Nucleus accumbens (tissue), 56 donors: ENCODE data around the gene CFAP299.

Experiments used
- DNase-seq, 56 donors: peaks; one replicate each; lab custom pipeline; 2025; lab: John Stamatoyannopoulos, UW

Gene CFAP299

DNA sequence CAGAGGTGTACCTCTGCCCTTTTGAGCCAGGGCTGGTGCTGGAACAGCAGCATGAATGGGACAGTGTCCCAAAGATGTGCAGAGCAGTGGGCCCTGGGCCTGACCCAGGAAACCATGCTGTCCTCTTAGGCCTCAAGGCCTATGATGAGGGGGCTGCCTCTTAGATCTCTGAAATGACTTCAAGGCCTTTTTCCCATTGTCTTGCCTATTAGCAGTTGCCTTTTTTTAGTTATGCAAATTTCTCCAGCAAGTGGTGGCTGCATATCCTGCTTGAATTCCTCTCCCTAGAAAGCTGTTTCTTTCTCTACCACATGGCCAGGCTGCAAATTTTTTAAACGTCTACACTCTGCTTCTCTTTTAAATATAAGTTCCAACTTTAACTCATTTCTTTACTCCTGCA, 160.3 kb downstream of the CFAP299 start:
- no peak for DNase-seq

DNA sequence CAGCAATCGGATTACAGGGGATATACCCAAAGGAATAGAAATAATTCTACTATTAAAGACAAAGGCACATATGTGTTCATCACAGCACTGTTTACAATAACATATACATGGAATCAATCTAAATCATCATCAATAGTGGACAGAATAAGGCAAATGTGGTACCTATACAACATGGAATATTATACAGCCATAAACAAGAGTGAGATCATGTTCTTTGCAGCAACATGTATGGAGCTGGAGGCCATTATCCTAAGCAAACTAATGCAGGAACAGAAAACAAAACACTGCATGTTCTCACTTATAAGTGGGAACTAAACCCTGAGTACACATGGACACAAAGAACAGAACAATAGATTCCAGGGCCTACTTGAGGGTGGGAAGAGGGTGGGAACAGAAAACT, 163.2 kb downstream of the CFAP299 start:
- DNase-seq, result no peak

DNA sequence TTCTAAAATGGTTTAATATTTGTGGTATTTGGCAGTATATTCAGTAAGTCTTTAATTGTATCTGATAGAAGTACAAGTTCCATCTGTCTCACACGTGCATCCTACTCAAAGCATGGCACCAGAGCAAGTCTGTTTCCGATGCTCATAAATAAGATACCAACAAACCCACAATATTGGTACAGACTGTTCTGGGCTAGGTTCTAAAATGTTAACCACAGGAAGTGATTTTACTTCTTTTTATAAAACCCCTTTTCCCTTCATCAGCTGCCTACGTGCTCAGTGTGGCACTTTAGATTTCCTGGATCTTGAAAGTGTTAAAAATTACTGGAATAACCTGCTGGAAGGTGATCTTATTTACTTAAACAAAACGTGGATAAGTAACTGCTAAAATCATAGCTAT, 165.1 kb downstream of the CFAP299 start:
- DNase-seq, result no peak

DNA sequence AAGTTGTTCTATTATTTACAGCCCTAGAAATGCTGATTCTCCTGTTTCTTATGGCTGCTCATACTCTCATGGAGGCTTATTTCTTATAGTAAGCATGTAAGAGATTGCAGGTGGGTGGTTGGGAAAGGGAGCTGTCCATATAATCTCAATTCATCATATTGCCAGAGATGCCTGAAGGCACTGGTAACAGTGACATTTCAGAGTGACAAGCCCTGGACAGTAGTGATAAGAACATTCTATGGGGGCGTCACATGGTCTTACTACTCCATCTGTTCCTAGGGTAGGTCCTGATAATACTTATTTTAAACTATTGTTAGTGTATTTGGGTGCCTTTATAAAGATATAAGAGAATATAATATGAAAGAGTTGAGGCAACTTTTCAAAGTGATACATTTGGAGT, 171.5 kb downstream of the CFAP299 start:
- no peak for DNase-seq

DNA sequence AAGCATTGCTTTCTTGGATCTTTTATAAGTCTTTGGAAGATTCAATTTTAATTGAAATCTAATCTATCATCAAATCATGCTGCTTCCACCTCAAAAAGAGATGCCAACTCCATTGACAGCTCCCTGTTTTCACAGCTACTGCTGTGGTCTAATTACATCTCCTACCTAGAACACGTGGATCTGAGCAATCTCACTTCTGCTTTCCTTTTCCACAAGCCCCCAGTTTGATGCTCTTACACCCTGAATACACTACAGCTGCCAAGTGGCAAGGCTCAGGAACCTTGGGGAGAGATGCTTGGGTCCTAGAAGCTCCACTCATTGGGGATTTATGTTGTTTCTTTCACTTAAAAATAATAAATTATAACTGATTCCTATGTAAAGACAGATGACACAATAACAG, 172.0 kb downstream of the CFAP299 start:
- no peak for DNase-seq

DNA sequence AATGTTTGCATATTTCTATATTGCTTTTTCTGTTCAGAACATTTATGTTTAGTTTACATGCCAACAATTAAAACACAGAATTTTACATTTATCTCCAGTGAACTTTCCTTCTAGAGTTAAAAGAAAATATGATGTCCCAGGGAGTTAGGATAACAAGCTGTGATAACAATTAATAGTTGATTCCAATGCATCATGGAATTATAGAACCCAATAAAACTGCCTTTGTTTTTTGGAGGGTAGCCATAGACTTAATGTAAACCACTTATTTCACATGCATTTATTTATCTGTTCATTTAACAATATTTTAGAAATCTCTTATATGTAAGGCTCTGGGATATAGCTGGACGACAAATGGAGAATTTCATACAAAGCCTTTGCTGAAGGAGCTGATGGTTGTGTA, 180.0 kb downstream of the CFAP299 start:
- no peak for DNase-seq

DNA sequence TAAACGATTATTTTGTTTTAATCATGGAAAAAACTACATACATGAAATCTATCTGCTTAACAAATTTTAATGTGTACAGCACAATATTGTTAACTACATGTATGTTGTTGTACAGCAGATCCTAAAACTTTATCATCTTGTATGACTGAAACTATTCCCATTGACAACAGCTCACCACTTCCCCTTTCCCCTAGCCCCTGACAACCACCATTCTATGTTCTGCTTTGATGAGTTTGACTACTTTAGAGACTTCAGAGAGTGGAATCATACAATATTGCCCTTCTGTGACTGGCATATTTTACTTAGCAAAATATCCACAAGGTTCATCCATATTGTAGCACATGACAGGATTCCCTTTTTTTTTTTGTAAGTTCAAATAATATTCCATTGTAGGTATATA, 185.9 kb downstream of the CFAP299 start:
- DNase-seq, result no peak

DNA sequence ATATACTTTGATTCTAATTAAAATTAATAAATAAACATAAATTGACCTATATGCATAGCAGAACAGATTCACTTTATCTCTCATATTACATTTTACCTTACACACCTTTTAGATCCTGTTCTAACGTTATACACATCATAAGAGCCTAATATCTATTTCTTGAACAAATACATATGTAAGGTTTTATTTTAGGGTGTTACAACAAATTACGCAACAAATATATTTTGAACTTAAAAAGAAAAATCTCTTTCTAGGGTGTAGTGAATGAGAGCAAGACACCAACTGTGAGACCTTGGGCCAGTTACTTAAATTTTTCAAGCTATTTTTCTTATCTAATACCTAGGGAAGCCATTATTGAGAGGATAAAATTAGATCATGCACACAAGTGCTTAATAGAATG, 191.2 kb downstream of the CFAP299 start:
- no peak for DNase-seq

DNA sequence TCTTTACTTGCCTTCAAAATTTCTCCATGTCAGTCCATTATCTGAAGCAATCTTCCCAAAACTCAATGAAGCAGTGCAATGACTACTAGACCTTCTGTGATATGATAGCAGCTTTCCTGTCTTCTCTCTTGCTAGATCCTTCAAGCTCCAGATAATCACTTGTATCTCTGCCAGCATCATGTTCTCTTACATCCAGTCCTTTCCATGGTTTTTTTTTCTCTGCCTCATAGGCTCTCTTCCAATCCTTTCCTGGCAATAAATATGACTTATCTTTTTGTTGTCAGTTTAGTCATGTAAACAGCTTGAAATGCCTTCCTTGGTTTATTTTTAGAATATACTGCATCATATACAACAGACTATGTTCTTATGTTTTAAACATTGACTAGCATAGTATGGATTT, 193.5 kb downstream of the CFAP299 start:
- no peak for DNase-seq

DNA sequence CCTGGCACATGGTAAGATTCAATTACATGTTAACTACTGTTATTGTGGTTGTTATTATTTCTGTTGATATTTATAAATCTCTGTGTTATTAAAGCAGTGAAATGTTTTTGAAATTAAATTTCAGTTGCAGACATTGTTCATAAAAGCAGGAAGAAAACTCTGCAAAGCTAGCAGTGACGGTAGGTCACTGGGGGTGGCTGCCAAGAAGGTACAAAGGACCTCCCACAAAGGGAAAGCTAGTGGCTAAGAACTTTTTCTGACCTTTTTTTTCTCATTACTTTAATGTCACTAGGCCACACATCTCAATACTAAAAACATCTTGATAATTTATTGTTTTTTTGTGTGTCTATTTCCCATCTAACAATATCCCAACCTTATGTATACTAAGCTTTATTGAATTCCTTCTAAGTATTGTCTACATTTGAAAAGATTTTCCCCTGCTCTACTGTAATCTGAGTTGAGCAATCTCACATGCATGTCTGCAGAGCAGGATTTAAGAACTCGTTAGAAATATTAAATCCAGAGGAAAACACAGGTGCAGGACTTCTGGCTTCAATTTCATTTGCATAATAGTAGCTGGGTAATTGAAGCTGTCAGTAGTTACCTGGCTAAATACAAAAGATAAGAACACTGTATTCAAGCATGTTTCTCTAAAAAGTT, 197.3 kb downstream of the CFAP299 start:
- no peak for DNase-seq

DNA sequence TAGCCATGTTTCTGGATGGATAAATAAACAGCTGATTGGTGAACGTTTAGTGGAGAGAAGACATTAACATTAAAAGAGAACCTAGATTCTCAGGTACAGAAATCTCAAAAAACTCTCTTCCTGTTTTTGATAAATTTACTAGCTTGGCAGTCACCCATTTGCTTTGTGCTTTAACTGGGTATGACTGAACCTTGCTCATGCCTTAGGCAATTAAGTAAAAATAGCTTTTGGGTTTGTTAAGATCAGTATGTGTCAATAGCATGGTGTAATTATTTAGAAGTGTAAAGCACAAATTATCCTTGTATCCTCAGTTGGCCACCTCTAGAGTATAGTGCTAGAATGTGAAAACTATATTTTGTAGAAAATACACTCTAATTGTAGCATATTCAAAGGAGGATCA, 200.0 kb downstream of the CFAP299 start:
- no peak for DNase-seq

DNA sequence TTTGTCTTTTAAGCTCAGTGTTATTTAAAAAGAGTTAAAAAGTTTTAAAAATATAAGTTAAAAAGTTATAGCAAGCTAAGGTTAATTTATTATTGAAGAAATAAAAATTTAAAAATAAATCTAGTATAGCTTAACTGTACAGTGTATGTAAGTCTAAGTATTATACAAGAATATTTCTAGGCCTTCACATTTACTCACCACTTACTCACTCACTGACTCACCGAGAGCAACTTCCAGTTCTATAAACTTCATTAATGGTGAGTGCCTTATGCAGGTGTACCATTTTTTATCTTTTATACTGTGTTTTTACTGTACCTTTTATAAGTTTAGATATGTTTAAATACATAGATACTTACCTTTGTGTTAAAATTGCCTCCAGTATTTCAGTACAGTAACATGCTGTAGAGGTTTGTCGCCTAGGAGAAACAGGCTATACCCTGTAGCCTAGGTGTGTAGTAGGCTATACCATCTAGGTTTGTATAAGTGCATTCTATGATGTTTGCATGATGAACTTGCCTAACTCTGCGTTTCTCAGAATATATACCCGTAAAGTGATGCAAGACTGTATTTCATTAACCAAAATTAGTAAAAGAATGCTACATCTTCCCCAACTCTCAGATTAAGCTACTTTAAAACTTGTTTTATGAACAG, 202.9 kb downstream of the CFAP299 start:
- DNase-seq, result no peak

DNA sequence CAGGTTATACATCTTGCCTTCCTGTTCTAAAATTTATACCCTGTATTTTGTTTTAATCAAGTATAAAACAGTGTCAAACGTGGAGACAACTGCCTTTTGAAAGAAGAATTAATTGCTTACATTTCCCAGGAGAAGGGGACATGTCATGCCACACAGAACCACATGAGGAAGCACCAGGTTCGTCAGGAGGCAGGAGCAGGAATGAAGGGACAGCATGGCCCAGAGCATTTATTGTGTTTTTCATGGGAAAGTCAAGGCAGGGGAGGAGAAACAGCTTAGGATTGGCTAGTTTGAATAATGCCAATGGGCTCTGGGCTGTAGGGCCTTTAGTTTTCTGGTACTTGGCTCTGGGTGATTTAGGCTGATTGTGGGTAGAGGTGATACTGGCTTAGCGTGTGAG, 203.7 kb downstream of the CFAP299 start:
- DNase-seq, result no peak

DNA sequence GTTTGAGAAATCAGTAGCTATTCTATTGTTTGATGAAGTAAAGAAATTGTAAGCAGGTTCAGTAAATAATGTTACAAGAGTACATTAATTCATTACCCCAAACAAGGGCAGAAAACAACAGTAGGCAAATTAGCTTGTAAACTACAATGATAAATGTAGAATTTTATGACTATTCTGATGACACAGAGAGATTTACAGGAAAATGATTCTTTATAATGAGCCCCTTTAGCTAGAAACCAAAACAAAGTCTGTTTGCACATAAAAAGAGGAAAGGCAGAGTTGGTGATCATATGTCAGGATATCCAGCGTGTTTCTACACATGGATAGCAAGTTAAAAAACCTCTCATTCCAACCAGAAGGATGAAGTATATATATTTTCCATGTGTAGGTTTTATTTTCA, 204.8 kb downstream of the CFAP299 start:
- no peak for DNase-seq

DNA sequence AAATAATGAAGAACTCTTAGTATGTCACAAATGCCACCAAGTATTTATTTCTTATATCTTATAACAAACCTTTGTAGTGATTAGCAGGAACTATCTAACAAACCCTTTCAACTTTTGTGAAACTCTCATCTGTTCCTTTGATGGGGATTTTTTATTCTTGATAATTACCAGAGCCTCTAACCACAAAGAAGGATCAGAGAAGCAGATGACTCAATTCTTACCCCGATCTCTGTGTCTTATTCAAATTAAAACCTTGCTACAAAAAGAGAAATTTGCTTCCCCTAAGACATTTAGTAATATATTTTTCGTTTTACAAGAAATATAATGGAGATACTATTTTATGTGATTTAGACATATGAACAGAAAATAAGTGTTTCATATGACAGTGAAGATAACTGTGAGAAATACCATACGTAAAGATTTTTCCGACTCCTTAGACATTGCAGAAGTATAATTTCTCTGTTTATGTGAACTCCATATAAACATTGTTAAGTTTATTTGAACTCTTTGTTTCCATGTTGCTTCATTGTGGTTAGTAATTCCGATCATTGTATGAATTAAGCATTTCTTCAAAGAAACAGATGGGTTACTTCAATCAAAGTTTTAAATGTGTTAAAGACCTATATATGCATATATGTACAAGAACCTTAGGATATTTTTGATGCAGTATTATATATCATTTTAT, 205.4 kb downstream of the CFAP299 start:
- DNase-seq, result no peak

DNA sequence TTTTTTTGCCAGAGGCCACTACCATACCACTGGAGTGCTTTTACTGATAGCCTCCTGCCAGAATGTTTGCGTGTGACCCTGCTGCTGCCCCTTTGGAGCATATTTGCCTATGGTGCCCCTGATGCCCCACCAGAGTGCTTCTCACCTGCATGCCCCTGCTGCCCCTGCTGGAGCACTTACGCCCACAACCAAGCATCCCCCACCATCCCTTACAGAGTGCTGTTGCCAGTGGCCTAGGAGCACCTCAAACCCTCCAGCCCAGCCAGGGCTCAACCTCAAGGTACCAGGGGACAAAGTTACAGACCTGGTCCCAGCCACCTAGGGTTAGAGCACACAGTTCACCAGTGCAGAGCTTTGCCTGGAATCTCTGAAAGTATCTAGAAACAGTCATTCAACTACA, 207.2 kb downstream of the CFAP299 start:
- no peak for DNase-seq

DNA sequence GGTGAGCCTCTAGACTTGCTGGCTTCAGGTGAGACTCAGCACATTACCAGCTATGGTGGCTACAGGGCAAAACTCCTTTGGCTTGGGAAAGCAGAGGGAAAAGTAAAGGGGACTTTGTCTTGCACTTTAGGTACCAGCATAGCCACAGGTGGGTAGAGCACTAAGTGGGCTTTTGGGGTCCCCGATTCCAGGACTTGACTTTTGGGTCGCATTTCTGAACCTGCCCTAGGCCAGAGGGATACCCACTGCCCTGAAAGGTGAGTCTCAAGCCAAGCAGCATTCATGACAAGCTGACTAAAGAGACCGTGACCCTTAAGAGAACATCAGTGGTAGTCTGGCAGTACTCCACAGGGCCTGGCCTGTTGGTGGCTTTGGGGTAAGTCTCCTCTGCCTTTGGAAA, 224.8 kb downstream of the CFAP299 start:
- no peak for DNase-seq

DNA sequence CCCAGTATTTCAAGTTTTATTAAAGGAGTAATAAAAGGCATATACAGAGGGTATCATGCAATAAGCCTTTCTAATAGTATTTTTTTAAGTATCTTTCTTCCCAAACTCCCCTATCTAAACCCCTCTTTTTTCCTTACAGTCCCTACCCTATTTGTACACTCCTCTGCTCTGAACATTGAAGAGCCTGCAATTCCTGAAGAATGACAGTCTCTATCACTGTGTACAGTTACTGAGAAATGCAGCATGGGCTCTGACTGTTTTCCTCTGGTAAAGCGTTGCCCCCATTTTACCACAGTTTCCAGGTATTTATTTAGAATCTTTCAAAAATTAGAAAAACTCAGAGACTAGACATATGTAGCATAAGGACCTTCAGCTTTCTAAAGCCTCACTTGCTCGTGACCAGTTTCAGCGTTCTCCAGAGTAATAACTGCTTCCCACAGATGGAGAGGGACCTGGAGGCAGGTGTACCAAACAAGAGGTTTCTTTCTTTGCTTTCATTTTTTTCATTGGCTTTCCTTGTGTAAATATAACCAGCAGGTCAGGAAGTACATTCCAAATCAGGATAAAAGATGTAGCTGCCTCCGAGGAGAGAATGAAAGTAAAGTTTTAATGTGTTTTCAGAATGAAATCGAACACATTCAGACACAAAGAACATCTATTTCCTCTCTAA, 230.8 kb downstream of the CFAP299 start:
- no peak for DNase-seq

DNA sequence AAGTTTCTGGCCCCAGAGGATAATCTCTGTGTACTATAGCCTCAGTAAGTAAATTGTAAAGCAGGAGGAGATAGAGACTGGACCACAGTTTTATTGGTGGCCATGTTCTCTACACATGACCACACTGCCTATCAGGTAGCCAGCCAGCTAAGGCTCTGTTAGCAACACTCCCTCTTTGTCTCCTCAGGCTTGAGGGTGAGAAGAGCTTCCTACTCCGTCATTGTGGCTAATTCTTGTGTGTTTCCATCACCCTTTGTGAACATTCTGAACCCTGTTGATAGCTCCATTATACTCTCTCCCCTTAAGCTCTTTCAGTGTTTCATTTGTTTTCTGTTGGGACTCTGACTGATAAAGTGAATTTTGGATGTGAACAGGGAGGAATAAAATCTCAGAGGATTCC, 233.4 kb downstream of the CFAP299 start:
- no peak for DNase-seq

DNA sequence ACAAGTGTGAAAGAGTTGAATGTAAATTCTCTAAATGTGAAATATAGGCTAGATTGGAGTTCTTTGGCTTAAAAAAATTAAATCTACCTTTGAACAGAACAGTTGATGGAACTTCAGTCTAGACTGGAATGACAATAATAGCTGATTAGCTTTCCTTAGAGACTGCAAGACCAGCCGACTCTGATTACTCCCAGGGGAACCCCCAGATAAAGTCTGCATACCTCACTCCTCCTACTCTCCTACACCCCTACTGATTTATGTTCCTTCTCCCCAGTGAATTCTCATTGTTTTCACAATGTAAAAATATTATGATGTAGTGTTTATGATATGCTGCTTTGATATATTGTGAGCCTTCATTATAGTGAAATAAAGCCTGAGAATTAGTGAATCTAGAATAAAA, 241.3 kb downstream of the CFAP299 start:
- no peak for DNase-seq

DNA sequence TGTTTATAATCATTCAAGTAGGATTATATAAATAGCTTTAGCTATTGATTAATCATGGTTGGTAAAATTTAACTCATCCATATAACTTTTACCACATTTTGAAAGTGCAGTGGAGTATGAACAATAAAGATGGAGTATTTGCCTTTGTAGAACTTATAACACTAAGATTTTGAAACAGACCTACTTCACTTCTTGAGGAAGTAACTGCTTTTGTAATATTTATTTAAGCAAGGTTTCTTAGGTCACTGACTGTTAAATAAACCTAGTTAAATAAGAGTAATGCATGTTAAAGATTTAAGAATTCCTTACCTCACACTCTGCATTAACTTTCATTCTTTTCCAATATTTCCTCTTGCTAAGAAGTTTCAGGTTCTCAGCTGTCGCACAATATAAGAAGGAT, 242.5 kb downstream of the CFAP299 start:
- DNase-seq, result no peak

DNA sequence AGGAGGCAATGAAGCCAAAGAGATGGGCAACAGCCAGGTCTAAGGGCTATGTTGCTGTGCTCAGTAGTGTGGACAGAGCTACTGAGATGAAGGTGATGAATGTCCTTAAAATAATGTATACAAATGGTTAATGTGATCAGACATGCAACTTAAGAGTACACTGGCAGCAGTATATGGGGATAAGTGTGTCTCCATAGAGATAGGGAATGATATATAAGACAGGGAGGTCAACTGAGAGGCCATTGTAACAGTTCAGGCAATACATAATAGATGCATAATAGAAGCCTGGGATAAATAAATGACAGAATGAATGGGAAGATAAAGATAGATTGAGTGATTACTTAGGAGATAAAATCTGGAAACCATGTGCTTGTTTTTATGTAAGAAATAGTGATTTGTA, 250.0 kb downstream of the CFAP299 start:
- no peak for DNase-seq
